Muscle of back (tissue), 11 donors: ENCODE data around the gene DENND1A. TPM values are rescaled to one million over a fixed set of nuclear protein-coding genes. Genes with fewer than 3 reads are reported as not detected.

Experiments
- DNase-seq, 3 donors: peaks; one replicate each; pipeline versions ENCODE4 v3.0.0 to v3.0.0-alpha.2; 2013
- polyA plus RNA-seq, 10 donors: library from polyadenylated mRNA; unstranded; fragments of 120-200 nt; gene quantifications; one replicate each; pipeline ENCODE4 v1.2.1, GENCODE V29; 2013; ENCODE audit not compliant: insufficient read length in 10 of 10

The DENND1A gene
- polyA plus RNA-seq, 10 donors: 10.9 to 15.4 (median 13.8) TPM

DNA sequence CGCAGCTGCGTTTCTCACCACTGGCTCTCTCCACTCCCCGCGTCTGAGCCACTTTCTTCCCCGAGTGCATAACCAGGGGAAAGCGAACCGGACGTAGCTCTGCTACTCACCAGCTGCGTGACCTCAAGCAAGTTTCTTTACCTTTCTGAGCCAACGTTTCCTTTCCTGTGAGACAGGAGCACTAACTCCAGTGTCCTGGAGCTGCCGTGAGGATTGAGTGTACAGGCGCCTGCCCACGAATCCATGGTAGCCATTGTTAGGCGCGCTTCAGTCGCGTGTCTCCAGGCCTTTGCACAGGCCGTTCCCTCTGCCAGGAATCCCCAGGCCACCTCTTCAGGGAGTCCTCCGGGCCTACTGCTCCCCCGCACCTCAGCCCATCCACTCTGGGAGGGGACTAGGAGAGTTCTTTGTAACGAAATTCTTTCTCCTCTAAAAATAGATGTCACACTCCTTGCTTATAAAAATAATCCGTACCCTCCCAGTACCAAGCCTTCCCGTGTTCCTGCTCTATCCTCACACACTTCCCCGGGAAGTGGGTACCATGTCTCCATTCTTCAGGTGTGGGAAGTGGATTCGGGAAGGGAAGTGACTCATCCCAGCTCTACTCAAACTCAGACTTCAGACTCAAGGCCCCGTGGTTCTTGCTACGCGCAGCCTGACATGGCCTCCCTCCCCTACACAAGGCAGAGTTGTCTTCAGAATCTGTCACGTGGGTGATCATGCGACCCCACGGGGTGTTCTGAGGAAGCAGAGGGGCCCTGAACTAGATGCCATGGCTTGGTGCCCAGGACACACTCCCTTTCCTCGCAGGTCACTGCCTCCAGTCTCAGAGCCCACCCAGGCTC is 590.0 kb downstream of the DENND1A start:
- DNase-seq: peak in 1 of 3 donors; percentile 48

GRCh38 chr9:123338710-123339665 is 590.9 kb downstream of the DENND1A start:
- peak in 1 of 3 donors; percentile 67 for DNase-seq

DNA sequence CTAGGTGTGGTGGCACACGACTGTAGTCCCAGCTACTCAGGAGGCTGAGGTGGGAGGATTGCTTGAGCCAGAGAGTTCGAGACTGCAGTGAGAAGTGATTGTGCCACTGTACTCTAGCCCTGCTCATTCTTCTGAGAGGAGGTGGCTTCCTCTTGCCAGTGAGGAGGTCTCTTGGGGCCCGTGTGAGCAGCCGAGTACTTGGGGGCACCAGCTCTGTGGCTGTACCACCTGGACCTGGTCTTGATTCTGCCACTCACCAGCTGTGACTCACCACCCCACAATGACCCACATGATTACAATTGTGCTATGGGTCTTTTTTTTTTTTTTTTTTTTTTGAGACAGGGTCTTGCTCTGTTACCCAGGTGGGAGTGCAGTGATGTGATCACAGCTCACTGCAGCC is 592.0 kb downstream of the DENND1A start:
- no peak for DNase-seq

GRCh38 chr9:123336959-123337358 is 593.0 kb downstream of the DENND1A start:
- no peak for DNase-seq

DNA sequence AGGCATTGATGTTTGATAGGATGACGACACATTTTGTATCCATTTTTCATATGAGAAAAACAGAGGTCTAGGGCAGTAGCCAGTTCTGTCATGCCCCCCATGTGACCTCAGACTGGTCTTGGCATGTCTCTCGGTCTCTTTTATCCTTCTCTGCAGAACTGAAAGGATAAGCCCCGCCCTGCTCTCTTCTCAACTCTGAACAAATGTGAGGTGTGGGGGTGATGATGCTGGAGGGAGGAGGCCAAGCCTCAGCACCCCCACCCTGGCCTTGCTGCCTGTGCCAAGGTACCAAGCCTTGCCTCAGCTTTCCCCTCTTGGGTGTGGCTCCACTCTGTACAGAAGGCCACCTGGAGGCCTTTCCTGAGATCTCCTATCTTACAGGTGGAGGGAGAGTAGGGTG is 593.5 kb downstream of the DENND1A start:
- DNase-seq: no peak

GRCh38 chr9:123335986-123336329 is 594.0 kb downstream of the DENND1A start:
- no peak for DNase-seq

GRCh38 chr9:123335193-123335985 is 594.5 kb downstream of the DENND1A start:
- peak in 2 of 3 donors; percentile 52 to 68 for DNase-seq

GRCh38 chr9:123334639-123335038 is 595.3 kb downstream of the DENND1A start:
- DNase-seq: no peak

DNA sequence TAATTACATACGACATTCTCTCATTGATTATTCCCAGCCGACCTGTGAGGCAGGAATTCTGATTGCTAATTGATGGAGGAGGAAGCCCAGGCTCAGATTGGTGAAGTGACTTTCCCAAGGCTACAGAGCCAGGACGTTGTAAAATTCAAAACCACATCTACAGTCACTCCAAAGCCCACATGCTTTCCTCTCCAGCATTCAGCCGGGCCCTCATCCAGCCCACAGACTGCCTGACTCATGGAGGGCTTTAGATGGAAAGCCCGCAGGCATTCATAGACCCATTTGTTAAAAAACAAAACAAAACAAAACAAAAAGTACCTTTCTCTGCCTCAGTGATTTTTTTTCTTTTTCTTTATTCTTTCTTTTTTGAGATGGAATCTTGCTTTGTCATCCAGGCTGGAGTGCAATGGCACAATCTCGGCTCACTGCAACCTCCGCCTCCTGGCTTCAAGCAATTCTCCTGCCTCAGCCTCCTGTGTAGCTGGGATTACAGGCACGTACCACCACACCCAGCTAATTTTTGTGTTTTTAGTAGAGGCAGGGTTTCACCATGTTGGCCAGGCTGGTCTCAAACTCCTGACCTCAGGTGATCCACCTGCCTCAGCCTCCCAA is 596.8 kb downstream of the DENND1A start:
- peak in 1 of 3 donors; percentile 46 for DNase-seq

DNA sequence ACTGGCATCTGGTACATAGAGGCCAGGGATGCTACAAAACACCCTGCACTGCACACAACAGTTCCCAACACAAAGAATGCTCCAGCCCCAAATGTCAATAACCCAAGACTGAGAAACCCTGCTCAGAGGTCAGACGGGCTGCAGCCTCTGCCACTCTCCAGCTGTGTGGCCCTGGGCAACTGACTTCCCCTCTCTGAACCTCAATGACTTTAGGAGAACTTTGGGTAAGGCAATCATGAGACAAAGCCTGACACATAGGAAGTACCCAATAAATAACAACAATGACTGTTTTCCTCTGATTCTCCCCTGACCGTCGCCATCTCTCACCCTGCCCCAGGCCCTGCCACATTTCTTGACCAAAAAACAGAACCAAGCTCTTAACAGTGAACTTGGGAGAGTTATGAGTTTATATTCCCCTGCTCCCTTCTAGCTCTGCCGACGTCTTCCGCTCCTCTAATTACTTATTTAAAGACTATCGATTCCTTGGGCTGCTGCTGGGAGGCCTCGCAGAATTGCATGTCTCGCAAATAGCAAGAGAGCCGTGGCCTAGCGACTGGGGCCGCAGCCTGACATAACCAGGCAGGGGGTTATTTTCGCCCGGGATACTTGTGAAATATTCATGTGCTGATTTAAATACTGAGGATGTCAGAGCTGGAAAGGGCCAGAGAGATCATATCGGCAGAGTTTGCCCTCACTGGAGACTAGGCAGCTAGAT is 598.4 kb downstream of the DENND1A start:
- DNase-seq: no peak

Other genes with a start within 250 kb of the DENND1A start
- 1 to 10 TPM in 8 of 10 donors, under 1 TPM in 2; 0.88 to 9.3 (median 1.8) TPM for gene LHX2, start 81.6 kb upstream of the DENND1A start, polyA plus RNA-seq